Measurements from ENCODE around the gene MCTP1.
A peak's percentile ranks its signal among the peaks of the same experiment; 100 is the strongest.
"Not testable (repeated sequence)": the region's sequence is repeated elsewhere in the genome, so short reads cannot be mapped to it uniquely, and the experiment has no call there.

The MCTP1 gene

GRCh38 chr5:95007921-95008597 lies 276.8 kb downstream of the MCTP1 start:
- DNase-seq (ENCODE audit: low spot score): peak; percentile 24
- no peak for TF ChIP-seq CTCF (IDR thresholded peaks at IDR 0.05; ENCODE audit: extremely low read depth, missing control alignments)

GRCh38 chr5:95005811-95006210 lies 279.1 kb downstream of the MCTP1 start:
- TF ChIP-seq CTCF (IDR thresholded peaks at IDR 0.05; ENCODE audit: extremely low read depth, missing control alignments): no peak
- DNase-seq (ENCODE audit: low spot score): no peak

- DNase-seq (ENCODE audit: low spot score): no peak
- no peak for TF ChIP-seq CTCF (IDR thresholded peaks at IDR 0.05; ENCODE audit: extremely low read depth, missing control alignments)
Observed at GRCh38 chr5:94998670-94999069, 286.2 kb downstream of the MCTP1 start.

GRCh38 chr5:94994537-94994936 lies 290.4 kb downstream of the MCTP1 start:
- DNase-seq (ENCODE audit: low spot score): not testable (repeated sequence)

GRCh38 chr5:94993491-94993890 lies 291.4 kb downstream of the MCTP1 start:
- TF ChIP-seq CTCF (IDR thresholded peaks at IDR 0.05; ENCODE audit: extremely low read depth, missing control alignments): no peak
- DNase-seq (ENCODE audit: low spot score): no peak

- no peak for TF ChIP-seq CTCF (IDR thresholded peaks at IDR 0.05; ENCODE audit: extremely low read depth, missing control alignments)
- DNase-seq (ENCODE audit: low spot score): peak; percentile 16
Observed at GRCh38 chr5:94992325-94992724, 292.6 kb downstream of the MCTP1 start.

GRCh38 chr5:94983861-94984535 lies 300.9 kb downstream of the MCTP1 start:
- no peak for TF ChIP-seq CTCF (IDR thresholded peaks at IDR 0.05; ENCODE audit: extremely low read depth, missing control alignments)
- no peak for DNase-seq (ENCODE audit: low spot score)

GRCh38 chr5:94977437-94977836 lies 307.5 kb downstream of the MCTP1 start:
- DNase-seq (ENCODE audit: low spot score): no peak
- TF ChIP-seq CTCF (IDR thresholded peaks at IDR 0.05; ENCODE audit: extremely low read depth, missing control alignments): no peak

Measured in GM20000 (cell line).